OCI-LY1 (cell line): ENCODE results near the gene LYPD6.

Experiments used
- H2AFZ ChIP-seq: fragments of 200-600 bp; sonication (generic), shearing (Covaris generic); 2 replicates; pipeline ENCODE4 v1.6.0; 2014; ENCODE audit warnings: antibody characterized with exemption, mild to moderate bottlenecking, low read length
- H3F3A ChIP-seq: fragments of 200-600 bp; sonication (generic), shearing (Covaris generic); 2 replicates; pipeline ENCODE4 v1.6.0; 2014; ENCODE audit warnings: mild to moderate bottlenecking, antibody characterized with exemption, low read length, moderate library complexity; ENCODE audit not compliant: insufficient read depth
- H3K27ac ChIP-seq: fragments of 200-600 bp; sonication (generic); 2 replicates; pipeline ENCODE4 v1.5.1; 2014; ENCODE audit warnings: low read length, mixed run types, mild to moderate bottlenecking, low read depth; ENCODE audit not compliant: poor library complexity, severe bottlenecking
- H3K27me3 ChIP-seq: fragments of 200-600 bp; sonication (generic); 2 replicates; pipeline ENCODE4 v1.6.0; 2014; ENCODE audit warnings: antibody characterized with exemption, mild to moderate bottlenecking, low read length, moderate library complexity; ENCODE audit not compliant: insufficient read depth
- H3K36me3 ChIP-seq: fragments of 200-600 bp; sonication (generic); 2 replicates; pipeline ENCODE4 v1.6.1; 2014; ENCODE audit warnings: mild to moderate bottlenecking, antibody characterized with exemption, low read length, moderate library complexity, mixed read lengths; ENCODE audit not compliant: insufficient read depth
- H3K4me1 ChIP-seq: fragments of 200-600 bp; sonication (generic); 2 replicates; pipeline ENCODE4 v1.5.1; 2014; ENCODE audit warnings: mild to moderate bottlenecking, low read length, moderate library complexity; ENCODE audit not compliant: insufficient read depth, severe bottlenecking
- H3K4me2 ChIP-seq: fragments of 200-600 bp; sonication (generic), shearing (Covaris generic); 2 replicates; pipeline ENCODE4 v1.6.1; 2014; ENCODE audit warnings: low read length
- H3K4me3 ChIP-seq: fragments of 200-600 bp; sonication (generic); 2 replicates; pipeline ENCODE4 v1.5.1; 2014; ENCODE audit warnings: low read length, low read depth, mild to moderate bottlenecking, mixed read lengths; ENCODE audit not compliant: poor library complexity, severe bottlenecking
- H3K79me2 ChIP-seq: fragments of 200-600 bp; shearing (Covaris generic); 2 replicates; pipeline ENCODE4 v1.6.1; 2016; ENCODE audit warnings: mixed run types, low read length, mixed read lengths; ENCODE audit not compliant: insufficient read depth
- H3K9ac ChIP-seq: fragments of 200-600 bp; sonication (generic), shearing (Covaris generic); 2 replicates; pipeline ENCODE4 v1.6.1; 2014; ENCODE audit warnings: mild to moderate bottlenecking, low read length, mixed read lengths
- H3K9me2 ChIP-seq: fragments of 200-600 bp; sonication (generic), shearing (Covaris generic); 2 replicates; pipeline ENCODE4 v1.6.1; 2014; ENCODE audit warnings: low read depth, mild to moderate bottlenecking, low read length, mixed read lengths
- H3K9me3 ChIP-seq: fragments of 200-600 bp; shearing (Covaris generic); 2 replicates; pipeline ENCODE4 v1.6.1; 2014; ENCODE audit warnings: low read length, mixed read lengths
- H4K20me1 ChIP-seq: fragments of 200-600 bp; sonication (generic), shearing (Covaris generic); 2 replicates; pipeline ENCODE4 v1.6.0; 2016; ENCODE audit warnings: mild to moderate bottlenecking, low read length; ENCODE audit not compliant: insufficient read depth
- CTCF ChIP-seq: fragments of 200-600 bp; sonication (generic), shearing (Covaris generic); IDR thresholded peaks from 2 replicates; pipeline ENCODE4 v1.5.1; 2017; ENCODE audit warnings: mild to moderate bottlenecking, antibody characterized with exemption, low read length, moderate library complexity, mixed read lengths
- EZH2 ChIP-seq: fragments of 200-600 bp; sonication (generic), shearing (Covaris generic); IDR thresholded peaks from 2 replicates; pipeline ENCODE4 v1.8.0; 2017; ENCODE audit warnings: borderline replicate concordance, mixed run types, mild to moderate bottlenecking, antibody characterized with exemption, low read length, moderate library complexity, mixed read lengths

LYPD6 gene

GRCh38 chr2:149427387-149427786 lies 97.0 kb downstream of the LYPD6 start:
- Histone ChIP-seq H3K4me2 (no peak overlapping the region), H3F3A (no peaks in the 10 kb centered on the region), H3K9me3 (no peaks in the 10 kb centered on the region), H3K27me3 (0 out of 2 replicates have a peak, but pooled peaks cover 4% of the 10 kb centered on the region), H4K20me1 (no peaks in the 10 kb centered on the region), H3K4me3 (no peak overlapping the region), H3K9me2 (no peaks in the 10 kb centered on the region), H2AFZ (no peak overlapping the region), H3K4me1 (no peaks in the 10 kb centered on the region), H3K36me3 (no peaks in the 10 kb centered on the region), H3K9ac (no peak overlapping the region), H3K79me2 (no peaks in the 10 kb centered on the region), H3K27ac (no peak overlapping the region)
- TF ChIP-seq CTCF (no peak), EZH2 (no peak)

- Histone ChIP-seq H4K20me1 (no peaks in the 10 kb centered on the region), H3K9ac (no peak overlapping the region), H3K9me2 (no peaks in the 10 kb centered on the region), H3F3A (no peaks in the 10 kb centered on the region), H3K79me2 (no peaks in the 10 kb centered on the region), H3K4me2 (no peak overlapping the region), H3K27me3 (0 out of 2 replicates have a peak, but pooled peaks cover 4% of the 10 kb centered on the region), H2AFZ (no peak overlapping the region), H3K27ac (no peak overlapping the region), H3K36me3 (no peaks in the 10 kb centered on the region), H3K9me3 (no peaks in the 10 kb centered on the region), H3K4me1 (no peaks in the 10 kb centered on the region), H3K4me3 (no peak overlapping the region)
- TF ChIP-seq EZH2 (no peak), CTCF (no peak)
These were observed 98.4 kb downstream of the LYPD6 start for GRCh38 chr2:149428783-149429182.

GRCh38 chr2:149430743-149431736 lies 100.7 kb downstream of the LYPD6 start:
- H3K27ac ChIP-seq, result no peak overlapping the region
- no peaks in the 10 kb centered on the region for H3K4me1 ChIP-seq
- TF ChIP-seq CTCF (no peak), EZH2 (no peak)
- no peaks in the 10 kb centered on the region for H3K9me2 ChIP-seq
- no peak overlapping the region for H3K9ac ChIP-seq
- no peak overlapping the region for H3K4me2 ChIP-seq
- H3K27me3 ChIP-seq, result 0 out of 2 replicates have a peak, but pooled peaks cover 4% of the 10 kb centered on the region
- no peaks in the 10 kb centered on the region for H3K9me3 ChIP-seq
- H3F3A ChIP-seq, result no peaks in the 10 kb centered on the region
- H3K4me3 ChIP-seq, result no peak overlapping the region
- no peaks in the 10 kb centered on the region for H4K20me1 ChIP-seq
- H3K36me3 ChIP-seq, result no peaks in the 10 kb centered on the region
- H2AFZ ChIP-seq, result no peak overlapping the region
- H3K79me2 ChIP-seq, result no peaks in the 10 kb centered on the region
